ENCODE data around the gene KIAA1614. TPM values are rescaled to one million over a fixed set of nuclear protein-coding genes. Genes with fewer than 3 reads are reported as not detected.

Gene KIAA1614
- total RNA-seq, 2 experiments from 2014 or later: 0.06 to 0.80 TPM

DNA sequence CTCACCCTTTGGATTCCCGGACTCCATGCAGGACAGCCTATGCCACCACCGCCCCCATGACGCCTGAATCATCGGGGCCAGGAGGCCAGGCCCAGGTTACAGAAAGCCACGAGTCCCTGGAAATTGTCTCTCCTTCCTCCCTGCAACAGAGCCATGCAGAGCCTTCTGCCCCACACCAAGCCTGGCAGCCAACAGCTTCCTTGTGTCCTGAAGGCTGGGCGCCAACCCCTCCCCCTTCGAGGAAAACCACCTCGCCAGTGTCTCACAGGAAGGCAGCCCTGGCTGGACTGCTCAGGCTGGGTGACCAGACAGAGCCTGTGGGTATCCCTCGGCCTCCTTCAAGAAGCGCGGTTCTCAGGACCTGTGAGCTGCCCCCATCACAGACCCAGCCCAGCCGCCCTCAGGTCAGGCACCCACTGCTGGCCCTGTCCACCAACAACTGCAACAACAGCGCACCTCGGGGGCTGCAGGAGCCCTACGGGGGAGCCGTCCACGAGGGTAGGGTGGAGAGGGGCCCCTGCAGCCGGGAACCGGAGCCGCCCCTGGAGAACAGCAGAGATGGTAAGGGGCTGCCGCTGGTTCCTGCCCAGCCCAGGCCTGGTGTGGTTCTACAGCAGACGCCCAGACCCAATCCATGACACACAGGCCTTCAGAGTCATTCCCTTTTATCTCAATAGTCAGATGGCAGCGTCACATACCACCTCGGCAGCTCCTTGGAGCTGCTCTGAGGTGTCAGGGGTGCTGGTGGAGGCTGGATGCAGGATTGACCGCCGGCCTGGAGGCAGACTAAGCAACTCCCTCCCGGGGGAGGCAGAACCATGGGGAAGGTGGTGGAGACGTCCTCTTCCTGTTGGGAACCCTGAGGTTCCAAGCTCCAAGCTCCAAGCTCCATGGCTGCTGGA is 23.7 kb downstream of the KIAA1614 start:
- TF ChIP-seq, protein P1, sequence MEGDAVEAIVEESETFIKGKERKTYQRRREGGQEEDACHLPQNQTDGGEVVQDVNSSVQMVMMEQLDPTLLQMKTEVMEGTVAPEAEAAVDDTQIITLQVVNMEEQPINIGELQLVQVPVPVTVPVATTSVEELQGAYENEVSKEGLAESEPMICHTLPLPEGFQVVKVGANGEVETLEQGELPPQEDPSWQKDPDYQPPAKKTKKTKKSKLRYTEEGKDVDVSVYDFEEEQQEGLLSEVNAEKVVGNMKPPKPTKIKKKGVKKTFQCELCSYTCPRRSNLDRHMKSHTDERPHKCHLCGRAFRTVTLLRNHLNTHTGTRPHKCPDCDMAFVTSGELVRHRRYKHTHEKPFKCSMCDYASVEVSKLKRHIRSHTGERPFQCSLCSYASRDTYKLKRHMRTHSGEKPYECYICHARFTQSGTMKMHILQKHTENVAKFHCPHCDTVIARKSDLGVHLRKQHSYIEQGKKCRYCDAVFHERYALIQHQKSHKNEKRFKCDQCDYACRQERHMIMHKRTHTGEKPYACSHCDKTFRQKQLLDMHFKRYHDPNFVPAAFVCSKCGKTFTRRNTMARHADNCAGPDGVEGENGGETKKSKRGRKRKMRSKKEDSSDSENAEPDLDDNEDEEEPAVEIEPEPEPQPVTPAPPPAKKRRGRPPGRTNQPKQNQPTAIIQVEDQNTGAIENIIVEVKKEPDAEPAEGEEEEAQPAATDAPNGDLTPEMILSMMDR (conservative IDR thresholded peaks at IDR 0.05; ENCODE audit: low read length): no peak
- TF ChIP-seq EZH2phosphoT487 (IDR thresholded peaks at IDR 0.05; ENCODE audit: borderline replicate concordance, low read depth, low read length): no peak
- CTCF ChIA-PET (ENCODE audit: unreplicated experiment): interaction anchor here (0.6 to 0.7 kb wide), 2 partner anchors 10 to 208 kb away, joined by 3 read pairs; no protein-coding TSS in a partner anchor
- POLR2A ChIA-PET: interaction anchor here (1.1 kb wide), 2 partner anchors 11 to 53 kb away, joined by 3 to 4 read pairs; no protein-coding TSS in a partner anchor
- Histone ChIP-seq H3K9me3 (ENCODE audit: low read length) (no peaks in the 10 kb centered on the region), H3K4me3 (ENCODE audit: low read depth, low read length, poor library complexity, severe bottlenecking) (no peak overlapping the region), H3K79me2 (ENCODE audit: insufficient read depth, low read depth, low read length) (no peaks in the 10 kb centered on the region), H3K27ac (ENCODE audit: low read depth, low read length, poor library complexity, severe bottlenecking) (no peak overlapping the region), H2AFZ (ENCODE audit: low read length) (no peak overlapping the region), H3K36me3 (ENCODE audit: insufficient read depth, low read length) (no peaks in the 10 kb centered on the region), H4K20me1 (ENCODE audit: insufficient read depth, low read length) (no peaks in the 10 kb centered on the region), H3K4me1 (ENCODE audit: insufficient read depth, low read length, poor library complexity, severe bottlenecking) (peaks cover 35% of the 10 kb centered on the region), H3K4me2 (ENCODE audit: low read length) (peak overlapping the region; percentile 47; the same call in 1 of the 2 replicates), H3K9me2 (ENCODE audit: insufficient read depth, low read length) (no peaks in the 10 kb centered on the region)
- intact Hi-C loops (cut with micrococcal nuclease; ENCODE audit: unreplicated experiment): no loop called here
- no TSS peak for BruUV-seq (replicated peaks)
- DNase-seq (ENCODE audit: low spot score): no peak

DNA sequence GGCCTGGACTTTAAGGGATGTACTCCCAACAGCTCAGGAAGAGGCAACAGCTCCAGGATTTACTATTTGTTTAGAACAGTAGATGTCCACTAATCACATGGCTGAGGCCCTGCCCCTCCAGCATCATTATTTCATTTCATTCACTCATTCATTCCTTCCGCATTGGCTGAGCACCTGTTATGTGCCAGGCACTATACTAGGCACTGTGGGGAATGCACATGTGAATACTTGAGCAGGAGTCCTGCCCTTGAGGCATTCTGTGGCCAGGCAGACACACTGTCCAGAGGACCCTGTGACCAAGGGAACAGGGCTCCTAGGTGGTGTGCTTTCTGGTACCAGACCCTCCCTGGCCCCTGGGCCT is 24.3 kb downstream of the KIAA1614 start:
- no peak for DNase-seq (ENCODE audit: low spot score)
- intact Hi-C loops (cut with micrococcal nuclease; ENCODE audit: unreplicated experiment): no loop called here
- H3K9me3 ChIP-seq (ENCODE audit: low read length): no peaks in the 10 kb centered on the region
- POLR2A ChIA-PET: no interaction called here
- CTCF ChIA-PET (ENCODE audit: unreplicated experiment): no interaction called here
- no peaks in the 10 kb centered on the region for H4K20me1 ChIP-seq (ENCODE audit: insufficient read depth, low read length)
- TF ChIP-seq, protein P1 (conservative IDR thresholded peaks at IDR 0.05; ENCODE audit: low read length): no peak
- TF ChIP-seq EZH2phosphoT487 (IDR thresholded peaks at IDR 0.05; ENCODE audit: borderline replicate concordance, low read depth, low read length): no peak
- no peaks in the 10 kb centered on the region for H3K79me2 ChIP-seq (ENCODE audit: insufficient read depth, low read depth, low read length)
- BruUV-seq (replicated peaks): no TSS peak
- H3K9me2 ChIP-seq (ENCODE audit: insufficient read depth, low read length): no peaks in the 10 kb centered on the region
- H3K4me2 ChIP-seq (ENCODE audit: low read length): no peak overlapping the region
- no peak overlapping the region for H2AFZ ChIP-seq (ENCODE audit: low read length)
- H3K27ac ChIP-seq (ENCODE audit: low read depth, low read length, poor library complexity, severe bottlenecking): no peak overlapping the region
- H3K36me3 ChIP-seq (ENCODE audit: insufficient read depth, low read length): no peaks in the 10 kb centered on the region
- peaks cover 35% of the 10 kb centered on the region for H3K4me1 ChIP-seq (ENCODE audit: insufficient read depth, low read length, poor library complexity, severe bottlenecking)
- H3K4me3 ChIP-seq (ENCODE audit: low read depth, low read length, poor library complexity, severe bottlenecking): no peak overlapping the region

DNA sequence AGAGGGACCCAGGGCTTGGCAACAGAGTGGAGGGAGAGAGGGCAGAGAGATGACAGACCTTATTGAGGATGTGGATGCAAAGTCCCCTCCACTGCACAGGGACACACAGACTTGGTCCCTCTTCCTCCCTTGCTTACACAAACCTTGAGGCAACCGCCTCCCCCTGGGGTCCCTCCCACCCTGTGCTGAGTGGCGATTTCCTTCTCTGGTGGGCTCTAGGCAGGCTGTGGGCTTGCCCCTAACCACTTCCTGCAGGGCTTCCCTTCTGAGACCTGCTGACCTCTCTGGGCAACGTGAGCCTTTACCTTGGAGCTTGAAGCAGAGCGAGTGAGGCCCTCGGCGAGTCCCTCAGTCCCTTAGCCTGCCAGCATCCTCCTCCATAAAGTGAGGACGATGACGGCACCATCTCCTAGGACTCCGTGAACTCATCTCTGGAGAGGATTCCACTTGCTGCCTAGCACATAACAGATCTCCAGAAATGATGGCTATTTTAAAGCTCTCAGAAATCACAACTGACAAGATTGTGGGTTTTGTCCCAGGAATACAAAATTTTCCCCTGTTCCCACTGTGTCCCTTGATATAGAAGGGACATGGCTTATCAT is 25.0 kb downstream of the KIAA1614 start:
- intact Hi-C loops (cut with micrococcal nuclease; ENCODE audit: unreplicated experiment): no loop called here
- H3K4me1 ChIP-seq (ENCODE audit: insufficient read depth, low read length, poor library complexity, severe bottlenecking): peaks cover 35% of the 10 kb centered on the region
- TF ChIP-seq, protein P1 (conservative IDR thresholded peaks at IDR 0.05; ENCODE audit: low read length): no peak
- no peak for DNase-seq (ENCODE audit: low spot score)
- H3K4me2 ChIP-seq (ENCODE audit: low read length): no peak overlapping the region
- no TSS peak for BruUV-seq (replicated peaks)
- H4K20me1 ChIP-seq (ENCODE audit: insufficient read depth, low read length): no peaks in the 10 kb centered on the region
- CTCF ChIA-PET (ENCODE audit: unreplicated experiment): no interaction called here
- no peaks in the 10 kb centered on the region for H3K9me2 ChIP-seq (ENCODE audit: insufficient read depth, low read length)
- H2AFZ ChIP-seq (ENCODE audit: low read length): no peak overlapping the region
- no peak overlapping the region for H3K27ac ChIP-seq (ENCODE audit: low read depth, low read length, poor library complexity, severe bottlenecking)
- no peak overlapping the region for H3K4me3 ChIP-seq (ENCODE audit: low read depth, low read length, poor library complexity, severe bottlenecking)
- POLR2A ChIA-PET: no interaction called here
- H3K36me3 ChIP-seq (ENCODE audit: insufficient read depth, low read length): no peaks in the 10 kb centered on the region
- H3K9me3 ChIP-seq (ENCODE audit: low read length): no peaks in the 10 kb centered on the region
- no peaks in the 10 kb centered on the region for H3K79me2 ChIP-seq (ENCODE audit: insufficient read depth, low read depth, low read length)
